ENCODE measurements around the gene WNT11.

Gene WNT11

DNA sequence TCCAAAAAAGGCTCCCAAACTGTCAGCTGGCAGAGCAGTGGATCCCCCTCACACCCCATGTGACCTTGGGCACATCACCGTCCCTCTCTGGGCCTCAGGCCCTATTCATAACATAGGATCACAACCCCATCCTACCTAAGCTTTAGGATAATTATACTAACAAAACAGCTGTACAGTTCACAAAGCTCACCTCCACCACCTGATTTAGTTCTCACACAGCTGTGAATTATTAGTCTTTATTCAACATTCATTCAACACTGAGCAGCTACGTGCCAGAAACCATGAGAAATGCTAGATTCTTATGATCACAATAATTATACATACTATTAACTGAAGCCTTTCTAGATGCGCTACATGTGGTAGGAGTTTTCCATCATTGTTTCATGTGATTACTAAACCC, 9.5 kb downstream of the WNT11 start:
- Histone ChIP-seq H3K27ac (no peak overlapping the region), H3K36me3 (replicated peaks) (no peaks in the 10 kb centered on the region), H3K27me3 (replicated peaks) (no peaks in the 10 kb centered on the region), H3K4me3 (ENCODE audit: low read depth, low read length) (no peak overlapping the region)
- in situ Hi-C loops (cut with HindIII; ENCODE audit: low pct_ligation_motif_present, low sequenced_read_pairs), result no loop called here
- TF ChIP-seq, protein P1, sequence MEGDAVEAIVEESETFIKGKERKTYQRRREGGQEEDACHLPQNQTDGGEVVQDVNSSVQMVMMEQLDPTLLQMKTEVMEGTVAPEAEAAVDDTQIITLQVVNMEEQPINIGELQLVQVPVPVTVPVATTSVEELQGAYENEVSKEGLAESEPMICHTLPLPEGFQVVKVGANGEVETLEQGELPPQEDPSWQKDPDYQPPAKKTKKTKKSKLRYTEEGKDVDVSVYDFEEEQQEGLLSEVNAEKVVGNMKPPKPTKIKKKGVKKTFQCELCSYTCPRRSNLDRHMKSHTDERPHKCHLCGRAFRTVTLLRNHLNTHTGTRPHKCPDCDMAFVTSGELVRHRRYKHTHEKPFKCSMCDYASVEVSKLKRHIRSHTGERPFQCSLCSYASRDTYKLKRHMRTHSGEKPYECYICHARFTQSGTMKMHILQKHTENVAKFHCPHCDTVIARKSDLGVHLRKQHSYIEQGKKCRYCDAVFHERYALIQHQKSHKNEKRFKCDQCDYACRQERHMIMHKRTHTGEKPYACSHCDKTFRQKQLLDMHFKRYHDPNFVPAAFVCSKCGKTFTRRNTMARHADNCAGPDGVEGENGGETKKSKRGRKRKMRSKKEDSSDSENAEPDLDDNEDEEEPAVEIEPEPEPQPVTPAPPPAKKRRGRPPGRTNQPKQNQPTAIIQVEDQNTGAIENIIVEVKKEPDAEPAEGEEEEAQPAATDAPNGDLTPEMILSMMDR (IDR thresholded peaks at IDR 0.05; ENCODE audit: low read depth, low read length, missing control alignments), result no peak
- DNase-seq, result no peak

- in situ Hi-C loops (cut with HindIII; ENCODE audit: low pct_ligation_motif_present, low sequenced_read_pairs), result no loop called here
- Histone ChIP-seq H3K27me3 (replicated peaks) (no peaks in the 10 kb centered on the region), H3K27ac (no peak overlapping the region), H3K4me3 (ENCODE audit: low read depth, low read length) (no peak overlapping the region), H3K36me3 (replicated peaks) (no peaks in the 10 kb centered on the region)
- TF ChIP-seq, protein P1 (IDR thresholded peaks at IDR 0.05; ENCODE audit: low read depth, low read length, missing control alignments), result no peak
- DNase-seq, result no peak
Observed at GRCh38 chr11:76194872-76195668, 11.2 kb downstream of the WNT11 start.

GRCh38 chr11:76193219-76193618, 13.1 kb downstream of the WNT11 start:
- Histone ChIP-seq H3K4me3 (ENCODE audit: low read depth, low read length) (no peak overlapping the region), H3K36me3 (replicated peaks) (no peaks in the 10 kb centered on the region), H3K27me3 (replicated peaks) (no peaks in the 10 kb centered on the region), H3K27ac (no peak overlapping the region)
- TF ChIP-seq, protein P1 (IDR thresholded peaks at IDR 0.05; ENCODE audit: low read depth, low read length, missing control alignments), result no peak
- in situ Hi-C loops (cut with HindIII; ENCODE audit: low pct_ligation_motif_present, low sequenced_read_pairs), result no loop called here
- no peak for DNase-seq

DNA sequence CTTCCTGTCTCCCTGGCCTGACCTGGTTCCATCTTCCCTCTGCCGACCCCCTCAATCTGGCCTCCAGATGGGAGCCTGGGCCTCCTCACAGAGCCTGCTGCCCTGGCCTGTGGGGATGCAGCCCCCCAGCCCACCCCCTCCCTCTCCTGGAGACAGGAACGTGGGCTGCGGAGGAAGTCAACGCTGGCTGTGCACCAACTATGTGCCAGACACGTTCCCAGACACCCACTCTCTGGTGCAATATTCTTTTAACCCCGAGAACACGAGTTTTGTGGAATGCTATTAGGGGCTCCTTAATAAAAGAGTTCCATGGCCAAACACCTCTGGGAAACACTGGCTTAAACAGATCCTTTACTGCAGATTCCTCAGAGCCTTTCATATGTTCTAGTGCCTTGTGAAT, 15.9 kb downstream of the WNT11 start:
- Histone ChIP-seq H3K27me3 (replicated peaks) (no peaks in the 10 kb centered on the region), H3K36me3 (replicated peaks) (no peaks in the 10 kb centered on the region), H3K27ac (no peak overlapping the region), H3K4me3 (ENCODE audit: low read depth, low read length) (no peak overlapping the region)
- TF ChIP-seq, protein P1 (IDR thresholded peaks at IDR 0.05; ENCODE audit: low read depth, low read length, missing control alignments), result no peak
- in situ Hi-C loops (cut with HindIII; ENCODE audit: low pct_ligation_motif_present, low sequenced_read_pairs), result no loop called here
- DNase-seq, result no peak

GRCh38 chr11:76189682-76190081, 16.6 kb downstream of the WNT11 start:
- no peak for DNase-seq
- in situ Hi-C loops (cut with HindIII; ENCODE audit: low pct_ligation_motif_present, low sequenced_read_pairs), result no loop called here
- Histone ChIP-seq H3K36me3 (replicated peaks) (no peaks in the 10 kb centered on the region), H3K4me3 (ENCODE audit: low read depth, low read length) (no peak overlapping the region), H3K27ac (no peak overlapping the region), H3K27me3 (replicated peaks) (no peaks in the 10 kb centered on the region)
- TF ChIP-seq, protein P1 (IDR thresholded peaks at IDR 0.05; ENCODE audit: low read depth, low read length, missing control alignments), result no peak

GRCh38 chr11:76188873-76189272, 17.4 kb downstream of the WNT11 start:
- Histone ChIP-seq H3K27ac (no peak overlapping the region), H3K27me3 (replicated peaks) (no peaks in the 10 kb centered on the region), H3K4me3 (ENCODE audit: low read depth, low read length) (no peak overlapping the region), H3K36me3 (replicated peaks) (no peaks in the 10 kb centered on the region)
- in situ Hi-C loops (cut with HindIII; ENCODE audit: low pct_ligation_motif_present, low sequenced_read_pairs), result no loop called here
- DNase-seq, result no peak
- TF ChIP-seq, protein P1 (IDR thresholded peaks at IDR 0.05; ENCODE audit: low read depth, low read length, missing control alignments), result no peak

Data from brain microvascular endothelial cell (primary cell).